GM23248 (cell line): ENCODE data around the gene TMEM252.

ENCODE experiments used
- EZH2 ChIP-seq: fragments of 200-600 bp; sonication (generic); IDR thresholded peaks from 2 replicates; pipeline ENCODE4 v1.6.1; 2018; ENCODE audit warnings: antibody characterized with exemption, mild to moderate bottlenecking; ENCODE audit not compliant: insufficient read depth, poor library complexity, severe bottlenecking
- EZH2phosphoT487 ChIP-seq: fragments of 200-600 bp; sonication (generic); IDR thresholded peaks from 2 replicates; pipeline ENCODE4 v1.6.1; 2018; ENCODE audit warnings: antibody characterized with exemption, moderate library complexity, mild to moderate bottlenecking, low read depth; ENCODE audit not compliant: insufficient read depth

DNA sequence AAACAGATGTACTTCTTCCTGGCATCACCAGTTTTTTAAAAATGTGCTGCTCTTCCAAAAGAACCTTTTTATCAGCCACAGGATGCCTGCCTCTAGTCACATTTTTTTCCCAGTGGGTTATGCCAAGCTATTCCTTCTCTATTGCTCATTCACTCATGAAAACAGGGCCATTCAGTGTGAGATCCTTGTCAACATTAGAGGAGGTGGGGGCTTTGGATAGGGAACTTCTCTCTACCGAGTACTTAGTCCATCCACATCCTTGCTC is 3.1 kb downstream of the TMEM252 start:
- TF ChIP-seq EZH2phosphoT487, result no peak
- TF ChIP-seq EZH2, result no peak
